ENCODE measurements around the gene GSTM5.

GSTM5 gene

DNA sequence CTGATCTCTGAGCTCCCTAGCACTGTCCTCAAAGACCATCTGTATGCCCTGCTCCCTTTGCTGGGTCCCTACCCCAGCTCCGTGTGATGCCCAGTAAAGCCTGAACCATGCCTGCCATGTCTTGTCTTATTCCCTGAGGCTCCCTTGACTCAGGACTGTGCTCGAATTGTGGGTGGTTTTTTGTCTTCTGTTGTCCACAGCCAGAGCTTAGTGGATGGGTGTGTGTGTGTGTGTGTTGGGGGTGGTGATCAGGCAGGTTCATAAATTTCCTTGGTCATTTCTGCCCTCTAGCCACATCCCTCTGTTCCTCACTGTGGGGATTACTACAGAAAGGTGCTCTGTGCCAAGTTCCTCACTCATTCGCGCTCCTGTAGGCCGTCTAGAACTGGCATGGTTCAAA lies 5.7 kb downstream of the GSTM5 start:
- Histone ChIP-seq H3K27me3 (ENCODE audit: insufficient read depth, low read length, poor library complexity, severe bottlenecking) (no peaks in the 10 kb centered on the region), H3K9ac (ENCODE audit: low read depth, low read length, poor library complexity, severe bottlenecking) (no peak overlapping the region), H3K9me3 (ENCODE audit: insufficient read depth, low read depth, low read length) (no peaks in the 10 kb centered on the region), H3K9me2 (replicated peaks; ENCODE audit: low read depth, low read length) (no peaks in the 10 kb centered on the region), H2AFZ (ENCODE audit: low read length) (no peak overlapping the region), H3K4me1 (ENCODE audit: insufficient read depth, low read length, poor library complexity, severe bottlenecking) (peaks cover 6% of the 10 kb centered on the region), H3F3A (ENCODE audit: low read depth) (no peaks in the 10 kb centered on the region), H3K4me3 (ENCODE audit: low read length, poor library complexity, severe bottlenecking) (no peak overlapping the region), H3K36me3 (ENCODE audit: insufficient read depth, low read length) (no peaks in the 10 kb centered on the region), H4K20me1 (ENCODE audit: insufficient read depth, low read length, poor library complexity, severe bottlenecking) (no peaks in the 10 kb centered on the region), H3K4me2 (ENCODE audit: low read depth, low read length, poor library complexity, severe bottlenecking) (no peak overlapping the region), H3K79me2 (ENCODE audit: insufficient read depth, low read length) (no peaks in the 10 kb centered on the region)
- TF ChIP-seq CTCF (conservative IDR thresholded peaks at IDR 0.05; ENCODE audit: low read length) (no peak), EZH2phosphoT487 (IDR thresholded peaks at IDR 0.05; ENCODE audit: borderline replicate concordance) (no peak)

DNA sequence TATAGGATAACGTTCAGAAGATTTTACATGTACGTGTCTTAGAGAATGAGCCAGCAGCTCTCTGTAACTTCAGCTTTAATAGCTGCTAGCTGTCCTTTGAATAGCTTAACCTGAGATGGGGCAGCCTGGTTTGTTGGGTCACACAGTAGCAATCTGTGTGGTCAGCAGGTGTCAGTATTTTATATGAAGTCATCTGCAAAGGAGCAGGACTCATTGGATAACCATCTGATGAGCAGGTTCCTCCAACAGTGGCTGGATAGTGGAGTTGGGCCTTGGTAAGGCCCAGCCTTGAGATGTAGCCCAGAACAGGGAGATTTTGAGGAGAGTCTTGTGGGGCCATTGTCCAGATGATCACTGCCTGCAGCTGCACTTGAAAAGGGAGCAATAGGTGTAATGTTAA lies 6.4 kb downstream of the GSTM5 start:
- Histone ChIP-seq H3K4me2 (ENCODE audit: low read depth, low read length, poor library complexity, severe bottlenecking) (no peak overlapping the region), H3K9me3 (ENCODE audit: insufficient read depth, low read depth, low read length) (no peaks in the 10 kb centered on the region), H2AFZ (ENCODE audit: low read length) (no peak overlapping the region), H3F3A (ENCODE audit: low read depth) (no peaks in the 10 kb centered on the region), H3K4me1 (ENCODE audit: insufficient read depth, low read length, poor library complexity, severe bottlenecking) (peaks cover 6% of the 10 kb centered on the region), H3K4me3 (ENCODE audit: low read length, poor library complexity, severe bottlenecking) (no peak overlapping the region), H3K36me3 (ENCODE audit: insufficient read depth, low read length) (no peaks in the 10 kb centered on the region), H3K9me2 (replicated peaks; ENCODE audit: low read depth, low read length) (no peaks in the 10 kb centered on the region), H3K9ac (ENCODE audit: low read depth, low read length, poor library complexity, severe bottlenecking) (no peak overlapping the region), H3K79me2 (ENCODE audit: insufficient read depth, low read length) (no peaks in the 10 kb centered on the region), H3K27me3 (ENCODE audit: insufficient read depth, low read length, poor library complexity, severe bottlenecking) (no peaks in the 10 kb centered on the region), H4K20me1 (ENCODE audit: insufficient read depth, low read length, poor library complexity, severe bottlenecking) (no peaks in the 10 kb centered on the region)
- TF ChIP-seq CTCF (conservative IDR thresholded peaks at IDR 0.05; ENCODE audit: low read length): peak; percentile 20
- no peak for TF ChIP-seq EZH2phosphoT487 (IDR thresholded peaks at IDR 0.05; ENCODE audit: borderline replicate concordance)

DNA sequence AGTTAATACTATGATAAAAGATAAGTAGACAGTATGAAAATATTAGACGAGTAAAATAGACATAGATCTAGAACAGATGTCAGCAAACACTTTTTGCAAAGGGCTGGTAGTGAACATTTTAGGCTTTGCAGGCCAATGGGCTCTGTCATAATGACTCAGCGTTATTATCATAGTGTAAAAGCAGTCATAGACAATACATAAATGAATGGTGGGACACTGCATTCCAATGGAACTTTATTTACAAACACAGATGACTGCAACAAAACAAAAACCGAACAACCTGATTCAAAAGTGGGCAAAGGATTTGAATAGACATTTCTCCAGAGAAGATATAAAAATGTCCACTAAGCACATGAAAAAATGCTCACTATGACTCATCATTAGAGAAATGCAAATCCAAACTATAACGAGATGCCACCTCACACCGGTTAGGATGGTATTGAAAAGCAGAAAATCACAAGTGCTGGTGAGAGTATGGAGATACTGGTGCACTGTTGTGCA lies 7.3 kb downstream of the GSTM5 start:
- no peak overlapping the region for H3K4me2 ChIP-seq (ENCODE audit: low read depth, low read length, poor library complexity, severe bottlenecking)
- H3K4me3 ChIP-seq (ENCODE audit: low read length, poor library complexity, severe bottlenecking): no peak overlapping the region
- no peaks in the 10 kb centered on the region for H4K20me1 ChIP-seq (ENCODE audit: insufficient read depth, low read length, poor library complexity, severe bottlenecking)
- no peaks in the 10 kb centered on the region for H3K9me3 ChIP-seq (ENCODE audit: insufficient read depth, low read depth, low read length)
- H3K4me1 ChIP-seq (ENCODE audit: insufficient read depth, low read length, poor library complexity, severe bottlenecking): peaks cover 6% of the 10 kb centered on the region
- H3K79me2 ChIP-seq (ENCODE audit: insufficient read depth, low read length): no peaks in the 10 kb centered on the region
- no peak overlapping the region for H2AFZ ChIP-seq (ENCODE audit: low read length)
- H3K9me2 ChIP-seq (replicated peaks; ENCODE audit: low read depth, low read length): no peaks in the 10 kb centered on the region
- no peaks in the 10 kb centered on the region for H3F3A ChIP-seq (ENCODE audit: low read depth)
- H3K27me3 ChIP-seq (ENCODE audit: insufficient read depth, low read length, poor library complexity, severe bottlenecking): no peaks in the 10 kb centered on the region
- H3K9ac ChIP-seq (ENCODE audit: low read depth, low read length, poor library complexity, severe bottlenecking): no peak overlapping the region
- no peaks in the 10 kb centered on the region for H3K36me3 ChIP-seq (ENCODE audit: insufficient read depth, low read length)
- TF ChIP-seq EZH2phosphoT487 (IDR thresholded peaks at IDR 0.05; ENCODE audit: borderline replicate concordance) (no peak), CTCF (conservative IDR thresholded peaks at IDR 0.05; ENCODE audit: low read length) (no peak)

Measured in Loucy (cell line).